Endodermal cell (in vitro differentiated cells): ENCODE results near the gene NDRG3. TPM values are rescaled to one million over a fixed set of nuclear protein-coding genes. Genes with fewer than 3 reads are reported as not detected.
A peak's percentile ranks its signal among the peaks of the same experiment; 100 is the strongest.

Experiments
- DNase-seq: peaks from one replicate; pipeline ENCODE4 v3.0.0-alpha.2; 2017
- H3K27ac ChIP-seq: 2 replicates; pipeline ENCODE4 v1.5.1; 2013; ENCODE audit warnings: mild to moderate bottlenecking, low read depth, low read length, moderate library complexity
- H3K27me3 ChIP-seq: 2 replicates; pipeline ENCODE4 v1.6.1; 2013; ENCODE audit warnings: mild to moderate bottlenecking, low read length, moderate library complexity; ENCODE audit not compliant: insufficient read depth, control insufficient read depth, poor library complexity, severe bottlenecking
- H3K36me3 ChIP-seq: 2 replicates; pipeline ENCODE4 v1.7.0; 2013; ENCODE audit warnings: mild to moderate bottlenecking, low read length, moderate library complexity; ENCODE audit not compliant: control insufficient read depth, insufficient read depth
- H3K4me1 ChIP-seq: one replicate; pipeline ENCODE4 v1.7.0; 2013; ENCODE audit warnings: low read length; ENCODE audit not compliant: control insufficient read depth, insufficient read depth
- H3K4me3 ChIP-seq: 2 replicates; pipeline ENCODE4 v1.5.1; 2013; ENCODE audit warnings: mild to moderate bottlenecking, low read length, moderate library complexity
- H3K9ac ChIP-seq: 2 replicates; pipeline ENCODE4 v1.6.1; 2013; ENCODE audit warnings: mild to moderate bottlenecking, low read length, moderate library complexity; ENCODE audit not compliant: poor library complexity, severe bottlenecking; ENCODE audit errors: extremely low read depth
- H3K9me3 ChIP-seq: 2 replicates; pipeline ENCODE4 v1.6.1; 2013; ENCODE audit warnings: mild to moderate bottlenecking, low read length, moderate library complexity; ENCODE audit not compliant: control insufficient read depth
- H3K27ac Mint-ChIP-seq: 2 replicates; pipeline ENCODE4 v1.8.0; 2020; ENCODE audit warnings: mixed read lengths
- H3K27me3 Mint-ChIP-seq: 2 replicates; pipeline ENCODE4 v1.8.0; 2021; ENCODE audit warnings: mild to moderate bottlenecking, mixed read lengths; ENCODE audit not compliant: insufficient read depth
- H3K36me3 Mint-ChIP-seq: 2 replicates; pipeline ENCODE4 v1.8.0; 2020; ENCODE audit warnings: low read depth, mixed read lengths
- H3K4me1 Mint-ChIP-seq: 2 replicates; pipeline ENCODE4 v1.8.0; 2020; ENCODE audit warnings: mixed read lengths
- H3K4me3 Mint-ChIP-seq: 2 replicates; pipeline ENCODE4 v1.8.0; 2020; ENCODE audit warnings: mild to moderate bottlenecking, moderate library complexity, mixed read lengths
- H3K9me3 Mint-ChIP-seq: 2 replicates; pipeline ENCODE4 v1.8.0; 2020; ENCODE audit warnings: mild to moderate bottlenecking, mixed read lengths
- CTCF ChIP-seq: fragments of 200-600 bp; sonication (generic); conservative IDR thresholded peaks from 2 replicates; pipeline ENCODE4 v1.5.0; 2021; ENCODE audit warnings: antibody characterized with exemption, mild to moderate bottlenecking
- WGBS, 2 experiments: methylation state at CpG; one replicate each; pipeline versions ENCODE4 v1.1.5 to v1.1.7; 2013; ENCODE audit warnings: missing lambda C conversion rate in 2 of 2, mixed read lengths in 1 of 2; ENCODE audit not compliant: insufficient coverage in 1 of 2, insufficient read length in 1 of 2; 5-methylcytosine and 5-hydroxymethylcytosine counted together
- total RNA-seq, 2 donors: library from RNA; stranded (reverse); fragmentation: NEBNext Ultra II Directional in 1 of 2; extraction: Animal tissue kit (Norgen Biotek cat#: 25700) in 1 of 2; gene quantifications; 2 replicates in 1 of 2; 3 replicates in 1 of 2; pipeline ENCODE4 v1.2.1, GENCODE V29; 2021

The NDRG3 gene
- total RNA-seq, 2 donors from 2014 or later, result 24.6 to 26.1 TPM

- peak overlapping the region; percentile 65 for H3K27ac Mint-ChIP-seq
- peaks cover 42% of the 10 kb centered on the region for H3K4me1 Mint-ChIP-seq
- DNase-seq, result no peak
- Histone ChIP-seq H3K4me1 (peaks cover 13% of the 10 kb centered on the region), H3K27ac (no peak overlapping the region), H3K9ac (no peak overlapping the region), H3K4me3 (no peak overlapping the region), H3K9me3 (no peaks in the 10 kb centered on the region), H3K27me3 (no peaks in the 10 kb centered on the region), H3K36me3 (no peaks in the 10 kb centered on the region)
- no peak overlapping the region for H3K4me3 Mint-ChIP-seq
- no peaks in the 10 kb centered on the region for H3K9me3 Mint-ChIP-seq
- no peak for TF ChIP-seq CTCF
- H3K36me3 Mint-ChIP-seq, result peaks cover 6% of the 10 kb centered on the region
- no peaks in the 10 kb centered on the region for H3K27me3 Mint-ChIP-seq
- WGBS, 2 experiments, result 90 to 91% methylated on average over 3 of the region's 3 CpGs
Measured at GRCh38 chr20:36646678-36647077, 99.2 kb downstream of the NDRG3 start.

DNA sequence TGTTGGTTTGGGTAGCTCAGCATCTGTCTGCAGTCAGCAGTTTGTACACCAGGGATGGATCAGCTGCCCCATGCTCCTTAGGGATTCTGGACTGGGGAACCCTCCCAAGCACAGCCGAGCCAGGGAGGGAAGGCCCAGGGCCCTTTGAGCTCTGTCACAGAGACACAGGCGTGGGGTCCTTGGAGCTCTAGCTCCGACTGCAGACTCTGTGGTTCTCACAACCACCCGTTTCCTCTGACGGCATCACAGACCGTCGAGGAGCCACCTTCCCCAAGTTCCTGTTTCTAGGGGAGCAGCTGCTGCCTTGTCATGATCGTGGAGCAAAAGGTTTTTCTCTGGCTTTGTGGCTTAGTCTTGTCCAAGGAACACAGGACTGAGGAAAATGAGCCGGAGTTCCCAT, 99.9 kb downstream of the NDRG3 start, which contains the start of gene SLA2:
TSS of gene SLA2 (minus strand) at position 199 of the 400 bp plus-strand sequence. CDS start 4,861 bp downstream, outside the sequence.
- peak within 1 kb of the TSS; percentile 65 for H3K27ac Mint-ChIP-seq
- peaks cover 46% of the 10 kb centered on the region for H3K4me1 Mint-ChIP-seq
- WGBS, 2 experiments, result 81 to 90% methylated on average over 9 of the region's 9 CpGs
- Histone ChIP-seq H3K4me1 (peaks cover 13% of the 10 kb centered on the region), H3K27ac (no peak within 1 kb of the TSS), H3K36me3 (no peaks in the 10 kb centered on the region), H3K9ac (no peak within 1 kb of the TSS), H3K27me3 (no peaks in the 10 kb centered on the region), H3K4me3 (no peak within 1 kb of the TSS), H3K9me3 (no peaks in the 10 kb centered on the region)
- no peak within 1 kb of the TSS for H3K4me3 Mint-ChIP-seq
- H3K9me3 Mint-ChIP-seq, result no peaks in the 10 kb centered on the region
- no peaks in the 10 kb centered on the region for H3K36me3 Mint-ChIP-seq
- DNase-seq, result no peak
- no peaks in the 10 kb centered on the region for H3K27me3 Mint-ChIP-seq
- no peak for TF ChIP-seq CTCF

DNA sequence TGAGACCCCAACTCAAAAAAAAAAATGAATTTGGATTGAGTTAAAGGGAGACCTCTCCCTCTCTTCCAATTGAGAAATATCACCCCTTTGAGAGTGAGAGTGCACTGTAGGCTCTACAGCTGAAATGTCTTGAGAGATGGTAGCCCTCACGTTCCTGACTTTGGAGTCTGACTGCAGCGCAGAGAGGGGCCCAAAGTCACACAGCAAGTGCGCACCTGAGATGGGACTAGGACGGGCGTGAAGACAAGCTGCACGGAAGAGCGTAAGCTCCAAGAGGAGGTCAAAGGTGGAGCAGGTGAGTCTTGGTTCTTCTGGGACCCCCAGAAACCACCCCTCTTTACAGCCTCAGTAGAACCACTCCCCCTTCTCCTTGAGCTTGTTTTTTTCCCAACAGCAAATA, 100.5 kb downstream of the NDRG3 start:
- 92 to 100% methylated on average over 7 of the region's 7 CpGs for WGBS, 2 experiments
- no peaks in the 10 kb centered on the region for H3K27me3 ChIP-seq
- TF ChIP-seq CTCF, result no peak
- no peak overlapping the region for H3K27ac ChIP-seq
- no peak for DNase-seq
- H3K36me3 ChIP-seq, result no peaks in the 10 kb centered on the region
- no peak overlapping the region for H3K9ac ChIP-seq
- no peak overlapping the region for H3K4me3 ChIP-seq
- H3K4me1 Mint-ChIP-seq, result peaks cover 46% of the 10 kb centered on the region
- H3K27me3 Mint-ChIP-seq, result no peaks in the 10 kb centered on the region
- peak overlapping the region; percentile 26 for H3K27ac Mint-ChIP-seq
- no peak overlapping the region for H3K4me3 Mint-ChIP-seq
- no peaks in the 10 kb centered on the region for H3K9me3 ChIP-seq
- no peaks in the 10 kb centered on the region for H3K9me3 Mint-ChIP-seq
- H3K4me1 ChIP-seq, result peaks cover 13% of the 10 kb centered on the region
- H3K36me3 Mint-ChIP-seq, result no peaks in the 10 kb centered on the region
